Ecto neural progenitor cell (in vitro differentiated cells): Measurements from ENCODE around the gene SERPINB2.
"Not testable (repeated sequence)": the region's sequence is repeated elsewhere in the genome, so short reads cannot be mapped to it uniquely, and the experiment has no call there.

Source experiments
- DNase-seq: peaks from one replicate; pipeline ENCODE4 v3.0.0-alpha.2; 2018; ENCODE audit warnings: low spot score

The SERPINB2 gene

GRCh38 chr18:63936932-63937393, 49.5 kb downstream of the SERPINB2 start:
- no peak for DNase-seq

- no peak for DNase-seq
Measured at GRCh38 chr18:63940008-63940407, 52.5 kb downstream of the SERPINB2 start.

- DNase-seq: not testable (repeated sequence)
Measured at GRCh38 chr18:63940543-63941050, 53.1 kb downstream of the SERPINB2 start.

- DNase-seq: no peak
Measured at GRCh38 chr18:63947051-63947790, 59.7 kb downstream of the SERPINB2 start.

GRCh38 chr18:63949068-63949737, 61.7 kb downstream of the SERPINB2 start, which contains the start of gene HMSD:
Gene HMSD, plus strand, starts transcription at chr18:63949301. Its CDS starts 4,155 bp downstream, at chr18:63953456.
- DNase-seq: peak; percentile 80

- no peak for DNase-seq
Measured at GRCh38 chr18:63951302-63951705, 63.8 kb downstream of the SERPINB2 start.
